CD4-positive, alpha-beta T cell treated with Interleukin-4 for 4 hours (primary cell): Measurements from ENCODE around the gene CALM1.
"Not testable (repeated sequence)": the region's sequence is repeated elsewhere in the genome, so short reads cannot be mapped to it uniquely, and the experiment has no call there.

Experiments
- DNase-seq: peaks from one replicate; pipeline ENCODE4 v3.0.0-alpha.2; 2020

Gene CALM1

GRCh38 chr14:90383731-90384542, 12.9 kb upstream of the CALM1 start:
- peak; percentile 70 for DNase-seq

- peak; percentile 81 for DNase-seq
These were observed 12.3 kb upstream of the CALM1 start for GRCh38 chr14:90384543-90384911.

- DNase-seq: no peak
These were observed 10.5 kb upstream of the CALM1 start for GRCh38 chr14:90386321-90386720.

GRCh38 chr14:90387206-90387760, 9.5 kb upstream of the CALM1 start:
- DNase-seq: no peak

GRCh38 chr14:90388437-90388836, 8.4 kb upstream of the CALM1 start:
- no peak for DNase-seq

GRCh38 chr14:90388982-90389381, 7.8 kb upstream of the CALM1 start:
- no peak for DNase-seq

GRCh38 chr14:90393966-90394365, 2.9 kb upstream of the CALM1 start:
- DNase-seq: no peak

GRCh38 chr14:90394782-90395181, 2.0 kb upstream of the CALM1 start:
- DNase-seq: not testable (repeated sequence)

- DNase-seq: peak; percentile 73
These were observed 841 bp downstream of the CALM1 start for GRCh38 chr14:90397425-90398314.

GRCh38 chr14:90398315-90398839, 1.5 kb downstream of the CALM1 start:
- peak; percentile 64 for DNase-seq

GRCh38 chr14:90398841-90399540, 2.2 kb downstream of the CALM1 start:
- DNase-seq: no peak

- peak; percentile 88 for DNase-seq
These were observed 3.0 kb downstream of the CALM1 start for GRCh38 chr14:90399541-90400444.

GRCh38 chr14:90400904-90401561, 4.2 kb downstream of the CALM1 start:
- DNase-seq: no peak

GRCh38 chr14:90402016-90402415, 5.2 kb downstream of the CALM1 start:
- DNase-seq: no peak

GRCh38 chr14:90403065-90403464, 6.2 kb downstream of the CALM1 start:
- no peak for DNase-seq

- DNase-seq: no peak
These were observed 8.3 kb downstream of the CALM1 start for GRCh38 chr14:90405101-90405500.

- DNase-seq: no peak
These were observed 8.9 kb downstream of the CALM1 start for GRCh38 chr14:90405755-90406154.

- no peak for DNase-seq
These were observed 9.6 kb downstream of the CALM1 start for GRCh38 chr14:90406384-90406798.

- DNase-seq: no peak
These were observed 10.4 kb downstream of the CALM1 start for GRCh38 chr14:90407230-90407629.

GRCh38 chr14:90408713-90409112, 11.9 kb downstream of the CALM1 start:
- no peak for DNase-seq

GRCh38 chr14:90409209-90409730, 12.4 kb downstream of the CALM1 start:
- DNase-seq: no peak
